Hematopoietic multipotent progenitor cell treated with erythropoietin and hydrocortisone succinate and interleukin-3 and kit ligand, for 8 days (in vitro differentiated cells): ENCODE data around the gene ARMC7.
"Not testable (repeated sequence)": the region's sequence is repeated elsewhere in the genome, so short reads cannot be mapped to it uniquely, and the experiment has no call there.

Experiments
- DNase-seq: peaks from one replicate; pipeline ENCODE4 v3.0.0-alpha.2; 2015

The ARMC7 gene

GRCh38 chr17:75130059-75130631, 20.4 kb downstream of the ARMC7 start:
- DNase-seq, result no peak

GRCh38 chr17:75130632-75131277, 21.0 kb downstream of the ARMC7 start:
- DNase-seq, result peak; percentile 78

- peak; percentile 84 for DNase-seq
Observed at GRCh38 chr17:75131278-75132017, 21.7 kb downstream of the ARMC7 start, which contains the start of gene NT5C. TSS of gene NT5C (minus strand) at chr17:75131742. CDS start at chr17:75131707, 35 bp downstream.

GRCh38 chr17:75132018-75133000, 22.5 kb downstream of the ARMC7 start:
- DNase-seq, result not testable (repeated sequence)

GRCh38 chr17:75133001-75133400, 23.2 kb downstream of the ARMC7 start:
- DNase-seq, result no peak

GRCh38 chr17:75133607-75134347, 24.0 kb downstream of the ARMC7 start:
- DNase-seq, result not testable (repeated sequence)

GRCh38 chr17:75135452-75135851, 25.7 kb downstream of the ARMC7 start:
- no peak for DNase-seq

GRCh38 chr17:75135946-75136345, 26.2 kb downstream of the ARMC7 start:
- no peak for DNase-seq

- not testable (repeated sequence) for DNase-seq
Observed at GRCh38 chr17:75137762-75138161, 28.0 kb downstream of the ARMC7 start.

GRCh38 chr17:75138519-75138918, 28.8 kb downstream of the ARMC7 start:
- no peak for DNase-seq

GRCh38 chr17:75142236-75142971, 32.6 kb downstream of the ARMC7 start:
- no peak for DNase-seq

GRCh38 chr17:75144816-75145512, 35.2 kb downstream of the ARMC7 start:
- no peak for DNase-seq

GRCh38 chr17:75146592-75146991, 36.8 kb downstream of the ARMC7 start:
- no peak for DNase-seq

- DNase-seq, result no peak
Observed at GRCh38 chr17:75147878-75148546, 38.2 kb downstream of the ARMC7 start.

- peak; percentile 22 for DNase-seq
Observed at GRCh38 chr17:75151930-75152329, 42.2 kb downstream of the ARMC7 start.

- no peak for DNase-seq
Observed at GRCh38 chr17:75152523-75152921, 42.8 kb downstream of the ARMC7 start.

GRCh38 chr17:75152922-75153779, 43.4 kb downstream of the ARMC7 start:
- DNase-seq, result peak; percentile 49

GRCh38 chr17:75153780-75154194, 44.0 kb downstream of the ARMC7 start:
- peak; percentile 29 for DNase-seq
